ENCODE data around the gene ATG4A. TPM values are rescaled to one million over a fixed set of nuclear protein-coding genes. Genes with fewer than 3 reads are reported as not detected.

Gene ATG4A
- total RNA-seq (2022) (3.9 and 4.6 TPM in 2 replicates), Bru-seq, nascent RNA (percentile 43 among the genes with signal in this experiment), BruChase-seq, experiment 1, labeled RNA remaining after a 2-hour chase (percentile 45 among the genes with signal in this experiment), BruChase-seq, experiment 2, labeled RNA remaining after a 6-hour chase (percentile 44 among the genes with signal in this experiment)
- long read RNA-seq, transcript ATG4A-203 (13 exons, 2,315 nt) = major isoform, 7 of 13 reads
- long read RNA-seq, partial matches to known transcripts = 4 of 13 reads
- long read RNA-seq, other reads (novel, unspliced or antisense) = 2 of 13 reads

- BruUV-seq (replicated peaks) = no TSS peak
- peak within 1 kb of the TSS; percentile 65 for H3K4me3 ChIP-seq (ENCODE audit: low read depth, low read length)
- Mint-ChIP-seq H3K4me1 (ENCODE audit: low read depth, unreplicated experiment) (no peaks in the 10 kb centered on the region), H3K36me3 (ENCODE audit: insufficient read depth, unreplicated experiment) (no peaks in the 10 kb centered on the region), H3K27ac (ENCODE audit: unreplicated experiment) (no peak within 1 kb of the TSS), H3K27me3 (ENCODE audit: insufficient read depth, unreplicated experiment) (no peaks in the 10 kb centered on the region), H3K9me3 (ENCODE audit: unreplicated experiment) (no peaks in the 10 kb centered on the region), H3K4me3 (ENCODE audit: unreplicated experiment) (no peak within 1 kb of the TSS)
- no peaks in the 10 kb centered on the region for H3K36me3 ChIP-seq (ENCODE audit: control insufficient read depth, insufficient read depth, low read length)
- DNase-seq = peak; percentile 91 to 94
- no peak for TF ChIP-seq CTCF (IDR thresholded peaks at IDR 0.05; ENCODE audit: insufficient read depth in 1 of 2, low read depth in 1 of 2, low read length in 1 of 2, severe bottlenecking in 1 of 2, unreplicated experiment in 1 of 2)
- POLR2A ChIA-PET = interaction anchor here (0.5 to 0.8 kb wide), 3 partner anchors 31 to 1446 kb away, joined by 3 to 4 read pairs (median 3); no protein-coding TSS in a partner anchor
- intact Hi-C loops (cut with micrococcal nuclease; ENCODE audit: unreplicated experiment) = no loop called here
- no peaks in the 10 kb centered on the region for H3K9me3 ChIP-seq
- H3K27me3 ChIP-seq (replicated peaks; ENCODE audit: control insufficient read depth, insufficient read depth, low read length) = no peaks in the 10 kb centered on the region
- CTCF ChIA-PET = interaction anchor here (0.6 to 1.1 kb wide), 3 partner anchors 48 to 449 kb away, joined by 3 read pairs; no protein-coding TSS in a partner anchor
- H3K4me1 ChIP-seq = no peaks in the 10 kb centered on the region; the same call in 1 of the 2 replicates
Measured at GRCh38 chrX:108091264-108091877, at the start of gene ATG4A, which contains the start of gene PSMD10. ATG4A (plus strand) TSS chrX:108091778; CDS start chrX:108091827, 49 bp downstream. PSMD10 (minus strand) TSS chrX:108091542; CDS start chrX:108091520, 22 bp downstream.

GRCh38 chrX:108044554-108045256, 46.9 kb upstream of the ATG4A start, which contains the start of gene VSIG1:
VSIG1 (plus strand) TSS chrX:108045065; CDS start chrX:108045131, 66 bp downstream.
- Histone ChIP-seq H3K27me3 (replicated peaks; ENCODE audit: control insufficient read depth, insufficient read depth, low read length) (no peaks in the 10 kb centered on the region), H3K36me3 (ENCODE audit: control insufficient read depth, insufficient read depth, low read length) (no peaks in the 10 kb centered on the region), H3K9me3 (no peaks in the 10 kb centered on the region), H3K4me3 (ENCODE audit: low read depth, low read length) (no peak within 1 kb of the TSS), H3K4me1 (no peaks in the 10 kb centered on the region)
- ChIA-PET CTCF (no interaction called here), POLR2A (no interaction called here)
- BruUV-seq (replicated peaks) = no TSS peak
- intact Hi-C loops (cut with micrococcal nuclease; ENCODE audit: unreplicated experiment) = no loop called here
- no peaks in the 10 kb centered on the region for H3K27me3 Mint-ChIP-seq (ENCODE audit: insufficient read depth, unreplicated experiment)
- no peak within 1 kb of the TSS for H3K4me3 Mint-ChIP-seq (ENCODE audit: unreplicated experiment)
- no peak within 1 kb of the TSS for H3K27ac Mint-ChIP-seq (ENCODE audit: unreplicated experiment)
- no peaks in the 10 kb centered on the region for H3K4me1 Mint-ChIP-seq (ENCODE audit: low read depth, unreplicated experiment)
- H3K36me3 Mint-ChIP-seq (ENCODE audit: insufficient read depth, unreplicated experiment) = no peaks in the 10 kb centered on the region
- no peaks in the 10 kb centered on the region for H3K9me3 Mint-ChIP-seq (ENCODE audit: unreplicated experiment)
- DNase-seq = no peak
- TF ChIP-seq CTCF (IDR thresholded peaks at IDR 0.05; ENCODE audit: insufficient read depth in 1 of 2, low read depth in 1 of 2, low read length in 1 of 2, severe bottlenecking in 1 of 2, unreplicated experiment in 1 of 2) = no peak

GRCh38 chrX:108049649-108050048, 41.9 kb upstream of the ATG4A start:
- Histone ChIP-seq H3K4me3 (ENCODE audit: low read depth, low read length) (no peak overlapping the region), H3K9me3 (no peaks in the 10 kb centered on the region), H3K36me3 (ENCODE audit: control insufficient read depth, insufficient read depth, low read length) (no peaks in the 10 kb centered on the region), H3K4me1 (no peaks in the 10 kb centered on the region), H3K27me3 (replicated peaks; ENCODE audit: control insufficient read depth, insufficient read depth, low read length) (no peaks in the 10 kb centered on the region)
- Mint-ChIP-seq H3K27me3 (ENCODE audit: insufficient read depth, unreplicated experiment) (no peaks in the 10 kb centered on the region), H3K9me3 (ENCODE audit: unreplicated experiment) (no peaks in the 10 kb centered on the region), H3K4me3 (ENCODE audit: unreplicated experiment) (no peak overlapping the region), H3K27ac (ENCODE audit: unreplicated experiment) (no peak overlapping the region), H3K36me3 (ENCODE audit: insufficient read depth, unreplicated experiment) (no peaks in the 10 kb centered on the region), H3K4me1 (ENCODE audit: low read depth, unreplicated experiment) (no peaks in the 10 kb centered on the region)
- no TSS peak for BruUV-seq (replicated peaks)
- TF ChIP-seq CTCF (IDR thresholded peaks at IDR 0.05; ENCODE audit: insufficient read depth in 1 of 2, low read depth in 1 of 2, low read length in 1 of 2, severe bottlenecking in 1 of 2, unreplicated experiment in 1 of 2) = no peak
- ChIA-PET CTCF (no interaction called here), POLR2A (no interaction called here)
- DNase-seq = no peak
- intact Hi-C loops (cut with micrococcal nuclease; ENCODE audit: unreplicated experiment) = no loop called here
